Adrenal gland (tissue), 5 donors: ENCODE measurements around the gene XPOT.

Experiments used
- POLR2A ChIP-seq, 2 donors: fragments of 450-650 bp; IDR thresholded peaks; one replicate each; pipeline ENCODE4 v1.6.1; 2017; ENCODE audit warnings: antibody characterized with exemption in 2 of 2, mild to moderate bottlenecking in 2 of 2, moderate library complexity in 1 of 2
- TF ChIP-seq, protein P1 (sequence below), 6 experiments: fragments of 450-650 bp in 4 of 6; fragments of 200-600 bp in 2 of 6; sonication (generic) in 1 of 6; IDR thresholded peaks; 1 replicate in 5 of 6; 2 replicates in 1 of 6; pipeline versions ENCODE4 v1.5.1 to v1.8.0; 2016 to 2021; ENCODE audit warnings: antibody characterized with exemption in 6 of 6, mild to moderate bottlenecking in 2 of 6, moderate library complexity in 1 of 6
- donor health status: DM: no; HTN: no; CAD: no.

DNA sequence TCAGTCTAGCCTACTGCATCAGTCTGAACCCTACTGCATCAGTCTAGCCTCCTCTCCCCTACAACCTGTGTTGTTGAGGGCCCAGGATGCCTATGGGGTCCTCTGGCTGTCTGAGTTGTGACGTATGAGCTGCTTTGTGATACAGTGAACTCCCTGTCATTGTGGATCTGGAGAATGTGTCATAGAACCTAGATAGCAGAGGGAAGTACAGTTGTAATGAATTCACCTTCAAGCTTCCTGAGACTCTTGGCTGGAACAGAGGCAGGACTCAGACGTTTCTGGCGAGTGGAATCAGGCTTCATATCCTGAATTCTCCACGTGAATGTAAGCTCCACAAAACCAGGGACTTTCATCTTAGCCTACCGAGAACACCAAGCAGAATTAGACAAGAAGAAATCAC lies 64.8 kb downstream of the XPOT start:
- TF ChIP-seq, protein P1, sequence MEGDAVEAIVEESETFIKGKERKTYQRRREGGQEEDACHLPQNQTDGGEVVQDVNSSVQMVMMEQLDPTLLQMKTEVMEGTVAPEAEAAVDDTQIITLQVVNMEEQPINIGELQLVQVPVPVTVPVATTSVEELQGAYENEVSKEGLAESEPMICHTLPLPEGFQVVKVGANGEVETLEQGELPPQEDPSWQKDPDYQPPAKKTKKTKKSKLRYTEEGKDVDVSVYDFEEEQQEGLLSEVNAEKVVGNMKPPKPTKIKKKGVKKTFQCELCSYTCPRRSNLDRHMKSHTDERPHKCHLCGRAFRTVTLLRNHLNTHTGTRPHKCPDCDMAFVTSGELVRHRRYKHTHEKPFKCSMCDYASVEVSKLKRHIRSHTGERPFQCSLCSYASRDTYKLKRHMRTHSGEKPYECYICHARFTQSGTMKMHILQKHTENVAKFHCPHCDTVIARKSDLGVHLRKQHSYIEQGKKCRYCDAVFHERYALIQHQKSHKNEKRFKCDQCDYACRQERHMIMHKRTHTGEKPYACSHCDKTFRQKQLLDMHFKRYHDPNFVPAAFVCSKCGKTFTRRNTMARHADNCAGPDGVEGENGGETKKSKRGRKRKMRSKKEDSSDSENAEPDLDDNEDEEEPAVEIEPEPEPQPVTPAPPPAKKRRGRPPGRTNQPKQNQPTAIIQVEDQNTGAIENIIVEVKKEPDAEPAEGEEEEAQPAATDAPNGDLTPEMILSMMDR (IDR thresholded peaks at IDR 0.05), result no peak
- TF ChIP-seq POLR2A (IDR thresholded peaks at IDR 0.05), result no peak
